HG02973 (cell line): Measurements from ENCODE around the gene LRRC32.
"Not testable (repeated sequence)": the region's sequence is repeated elsewhere in the genome, so short reads cannot be mapped to it uniquely, and the experiment has no call there.

ENCODE experiments used
- ATAC-seq: cut with Tn5 transposase; IDR thresholded peaks from one replicate; pipeline ENCODE4 v1.9.1; 2021; ENCODE audit warnings: moderate library complexity; ENCODE audit not compliant: unreplicated experiment

The LRRC32 gene

DNA sequence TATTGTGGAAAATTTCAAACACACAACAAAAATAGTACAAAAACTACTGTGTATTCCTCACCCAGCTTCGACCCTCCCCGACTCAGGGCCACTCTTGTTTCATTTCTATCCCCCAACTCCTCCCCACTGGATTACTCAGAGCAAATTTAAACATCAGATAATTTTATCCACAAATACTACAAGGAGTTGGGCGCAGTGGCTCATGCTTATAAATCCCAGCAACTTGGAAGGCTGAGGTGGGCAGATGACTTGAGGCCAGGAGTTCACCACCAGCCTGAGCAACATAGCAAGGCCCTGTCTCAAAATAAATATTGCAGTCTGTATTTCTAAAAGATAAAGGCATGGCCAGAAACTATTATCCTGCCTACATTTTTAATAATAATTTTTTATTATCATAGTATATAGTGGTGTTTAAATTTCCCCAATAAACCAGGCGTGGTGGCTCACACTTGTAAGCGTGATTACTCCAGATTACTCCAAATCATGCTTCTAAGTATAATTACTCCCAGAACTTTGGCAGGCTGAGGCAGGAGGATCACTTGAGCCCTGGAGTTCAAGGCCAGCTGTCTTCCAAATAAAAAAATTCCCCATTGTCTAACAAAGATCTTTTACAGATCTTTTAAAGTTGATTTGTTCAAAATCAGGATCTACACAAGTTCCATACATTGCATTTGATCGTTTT lies 39.8 kb downstream of the LRRC32 start:
- no peak for ATAC-seq

DNA sequence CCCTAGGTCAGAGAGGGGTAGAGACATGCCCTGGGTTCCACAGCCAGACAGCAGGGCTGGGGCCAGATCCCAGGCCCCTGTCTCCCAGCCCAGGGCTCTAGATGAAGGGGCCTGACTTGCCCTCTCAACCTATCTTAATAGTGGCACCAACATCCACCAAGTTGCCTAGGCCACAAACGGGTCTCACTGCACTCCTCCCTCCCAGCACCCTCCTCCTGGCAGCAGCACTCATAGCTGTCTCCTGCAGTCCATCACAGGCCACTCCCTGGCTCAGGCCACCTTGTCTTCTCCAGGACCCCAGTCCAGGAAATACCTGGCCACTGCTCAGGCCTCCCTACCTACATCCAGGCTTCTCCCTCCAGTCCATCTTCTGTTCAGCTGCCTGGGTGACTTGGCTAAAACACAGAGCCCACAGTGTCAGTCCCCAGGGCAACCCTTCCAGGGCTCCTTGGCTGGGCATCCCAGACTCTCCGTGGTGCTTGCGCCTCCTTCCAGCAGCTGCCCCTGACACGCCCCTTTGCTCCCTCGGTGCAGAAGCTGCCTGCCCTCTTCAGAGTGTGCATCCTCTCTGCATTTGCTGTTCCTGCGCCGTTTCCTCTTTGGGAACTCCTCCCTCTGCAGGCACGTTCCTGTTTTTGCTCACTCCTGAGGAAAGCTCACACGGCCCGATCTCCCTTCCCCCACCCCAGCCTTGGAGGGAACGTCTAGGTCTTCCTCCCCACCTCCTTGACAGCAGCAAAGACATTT lies 40.5 kb downstream of the LRRC32 start:
- ATAC-seq: no peak

GRCh38 chr11:76629116-76629852 lies 41.3 kb downstream of the LRRC32 start:
- ATAC-seq: no peak

- ATAC-seq: no peak
Observed at GRCh38 chr11:76628408-76628947, 42.1 kb downstream of the LRRC32 start.

DNA sequence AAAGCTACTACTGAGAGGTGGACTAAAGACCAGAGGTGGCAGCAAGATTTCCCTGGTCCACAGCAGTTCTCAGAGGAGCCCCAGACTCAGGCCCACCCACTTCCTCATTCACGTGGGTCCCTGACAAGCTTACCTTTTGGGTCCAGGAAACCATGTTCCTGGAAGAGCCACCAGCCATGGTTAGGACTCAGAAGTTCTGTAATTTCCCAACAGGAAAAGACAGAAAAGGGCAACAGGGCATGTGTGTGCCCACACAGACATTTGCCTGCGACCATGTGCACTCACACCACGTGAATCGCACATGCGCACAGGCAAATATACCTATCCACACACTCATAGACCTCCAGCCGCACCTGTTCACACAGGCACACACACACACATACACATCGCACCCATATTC lies 42.9 kb downstream of the LRRC32 start:
- no peak for ATAC-seq

DNA sequence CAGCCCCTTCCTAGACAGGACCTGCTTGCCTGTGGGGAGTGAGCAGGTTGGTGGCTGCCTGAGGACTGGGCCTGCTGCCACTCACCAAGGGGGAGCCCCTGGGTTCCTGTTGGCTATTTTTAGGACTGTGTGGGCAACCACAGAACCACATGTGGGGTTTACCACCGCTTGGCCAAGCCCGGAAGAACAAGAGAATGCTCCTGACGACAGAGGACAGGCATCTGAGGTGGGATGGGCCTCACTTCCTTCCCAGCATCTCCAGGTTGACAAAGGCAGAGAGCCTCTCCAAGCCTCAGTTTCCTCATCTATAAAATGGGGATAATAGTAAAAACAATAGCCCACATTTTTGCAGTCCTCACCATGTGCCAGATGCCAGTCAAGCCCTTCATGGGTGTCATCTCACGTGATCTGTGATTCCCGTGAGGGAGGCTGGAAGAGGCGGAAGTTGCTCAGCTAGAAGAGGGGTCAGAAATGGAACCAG lies 43.6 kb downstream of the LRRC32 start:
- ATAC-seq: peak; percentile 67

GRCh38 chr11:76626266-76626665 lies 44.3 kb downstream of the LRRC32 start:
- ATAC-seq: no peak

GRCh38 chr11:76625472-76626186 lies 44.9 kb downstream of the LRRC32 start:
- no peak for ATAC-seq

DNA sequence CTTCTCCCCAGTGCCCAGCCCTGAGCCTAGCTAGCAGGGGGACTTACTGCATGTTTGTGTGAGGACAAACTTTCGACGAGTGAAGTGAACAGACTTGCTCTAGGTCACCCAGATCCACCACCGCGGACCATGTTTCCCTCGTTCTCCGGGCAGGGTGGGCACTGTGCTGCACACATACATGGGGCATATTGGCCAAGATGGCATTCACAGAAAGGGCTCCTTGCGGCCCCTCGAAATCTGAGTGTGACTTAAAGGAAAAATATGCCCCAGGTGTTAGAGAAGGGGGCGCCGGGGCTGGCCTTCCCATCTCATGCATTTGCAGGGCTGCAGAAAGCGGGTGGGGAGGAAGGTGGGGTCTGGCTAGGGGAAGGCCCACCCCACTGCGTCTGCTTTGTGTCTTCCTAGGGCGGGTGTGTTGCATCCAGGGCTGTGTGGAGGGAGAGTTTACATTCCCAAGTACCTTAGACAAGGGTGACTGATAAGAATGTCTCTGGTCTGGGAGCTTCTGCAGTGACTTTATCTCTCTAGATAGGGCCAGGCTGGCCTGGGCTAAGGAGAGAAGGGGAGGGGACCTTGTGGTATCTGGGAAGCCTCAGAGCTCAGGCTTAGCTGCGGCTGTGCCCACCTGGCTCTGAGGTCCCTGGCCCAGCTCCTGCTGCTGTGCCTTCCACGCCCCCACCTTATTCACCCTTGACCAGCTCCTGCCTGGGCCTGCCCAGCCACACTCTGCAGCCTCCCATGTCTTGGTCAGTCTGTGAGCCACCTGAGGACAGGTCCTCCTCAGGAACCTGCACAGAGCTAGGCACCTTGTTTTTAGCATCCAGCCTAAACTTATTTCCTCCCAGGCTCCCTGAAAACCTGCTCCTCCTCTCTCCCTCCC lies 45.8 kb downstream of the LRRC32 start:
- ATAC-seq: no peak

GRCh38 chr11:76623884-76624419 lies 46.6 kb downstream of the LRRC32 start:
- no peak for ATAC-seq

- ATAC-seq: no peak
Observed at GRCh38 chr11:76623171-76623883, 47.2 kb downstream of the LRRC32 start.

- ATAC-seq: no peak
Observed at GRCh38 chr11:76622493-76623094, 48.0 kb downstream of the LRRC32 start.

DNA sequence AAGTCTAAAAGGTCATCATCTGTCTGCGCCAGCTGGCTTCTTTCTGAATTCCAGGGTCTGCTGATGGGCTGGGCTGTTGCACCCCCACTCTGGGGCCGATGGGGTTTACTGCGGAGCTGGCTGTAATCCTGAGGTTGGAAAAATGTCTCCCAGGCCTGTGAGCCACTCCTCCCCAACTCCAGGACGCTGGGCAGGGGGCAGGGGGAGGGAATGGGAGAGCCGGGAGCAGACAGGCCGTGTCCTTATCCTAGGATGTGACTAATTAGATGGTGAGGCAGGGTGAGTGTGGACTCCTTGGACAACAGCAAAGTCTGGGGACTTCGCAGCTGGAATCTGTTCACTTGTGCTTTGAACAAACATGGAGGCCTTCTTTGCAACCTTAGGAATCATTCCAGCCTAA lies 48.7 kb downstream of the LRRC32 start:
- ATAC-seq: no peak

GRCh38 chr11:76621466-76621865 lies 49.1 kb downstream of the LRRC32 start:
- ATAC-seq: no peak

DNA sequence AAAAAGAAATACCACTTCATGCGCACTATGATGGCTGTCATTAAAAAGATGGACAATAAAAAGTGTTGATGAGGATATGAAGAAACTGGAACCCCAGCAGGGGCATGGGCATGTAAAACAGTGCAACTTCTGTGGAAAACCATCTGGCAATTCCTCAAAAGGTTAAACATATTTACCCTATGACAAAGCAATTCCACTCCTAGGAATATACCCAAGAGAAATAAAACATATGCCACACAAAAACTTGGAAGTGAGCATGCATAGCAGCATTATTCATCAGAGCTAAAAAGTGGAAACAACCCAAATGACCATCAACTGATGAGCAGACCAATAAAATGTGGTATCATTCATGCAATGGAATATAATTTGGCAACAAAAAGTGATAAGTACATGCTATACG lies 50.1 kb downstream of the LRRC32 start:
- ATAC-seq: no peak

- not testable (repeated sequence) for ATAC-seq
Observed at GRCh38 chr11:76619801-76620200, 50.7 kb downstream of the LRRC32 start.

- no peak for ATAC-seq
Observed at GRCh38 chr11:76617553-76618265, 52.8 kb downstream of the LRRC32 start.
